ENCODE measurements around the gene NEAT1.

DNA sequence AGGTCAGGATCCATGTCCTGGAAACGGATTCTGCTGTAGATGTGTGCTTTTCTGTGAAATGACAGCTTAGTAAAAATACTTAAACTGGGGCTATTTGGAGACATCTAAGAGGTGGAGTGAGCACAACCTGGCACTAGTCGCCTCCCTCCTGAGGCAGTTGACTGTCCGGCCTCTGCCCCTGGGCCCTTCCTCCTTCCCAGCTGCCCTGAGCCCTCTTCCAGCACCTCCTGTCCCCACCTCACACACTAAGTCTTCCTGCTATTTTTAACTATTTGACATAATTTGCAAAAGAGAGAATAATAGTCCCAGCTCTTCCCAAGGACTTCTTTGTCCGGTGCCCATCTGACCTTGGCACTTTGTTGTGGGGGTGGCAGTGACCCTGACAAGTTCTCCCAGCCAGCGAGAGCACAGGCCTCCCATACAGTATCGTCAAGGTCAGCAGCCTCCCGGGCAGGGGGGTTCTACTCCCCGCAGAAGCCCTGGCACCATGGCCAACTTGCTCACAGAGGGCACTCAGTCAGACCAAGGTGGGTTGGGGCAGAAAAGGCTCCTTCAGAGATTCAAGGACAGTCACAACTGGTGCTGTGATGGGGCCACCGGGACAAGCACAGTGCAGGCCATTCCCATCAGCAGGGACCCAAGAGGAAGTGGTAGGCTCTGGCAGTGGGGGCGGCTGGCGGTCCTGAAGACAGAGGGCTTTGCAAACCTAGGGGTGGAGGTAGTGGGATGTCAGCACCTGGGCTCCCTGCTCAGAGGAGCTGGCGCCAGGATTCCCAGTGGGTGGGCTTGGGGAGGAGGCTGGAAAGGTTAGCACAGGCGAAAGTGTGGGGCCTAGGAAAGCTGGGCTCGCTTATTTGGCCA is 5.5 kb upstream of the NEAT1 start:
- TF ChIP-seq, protein P1, sequence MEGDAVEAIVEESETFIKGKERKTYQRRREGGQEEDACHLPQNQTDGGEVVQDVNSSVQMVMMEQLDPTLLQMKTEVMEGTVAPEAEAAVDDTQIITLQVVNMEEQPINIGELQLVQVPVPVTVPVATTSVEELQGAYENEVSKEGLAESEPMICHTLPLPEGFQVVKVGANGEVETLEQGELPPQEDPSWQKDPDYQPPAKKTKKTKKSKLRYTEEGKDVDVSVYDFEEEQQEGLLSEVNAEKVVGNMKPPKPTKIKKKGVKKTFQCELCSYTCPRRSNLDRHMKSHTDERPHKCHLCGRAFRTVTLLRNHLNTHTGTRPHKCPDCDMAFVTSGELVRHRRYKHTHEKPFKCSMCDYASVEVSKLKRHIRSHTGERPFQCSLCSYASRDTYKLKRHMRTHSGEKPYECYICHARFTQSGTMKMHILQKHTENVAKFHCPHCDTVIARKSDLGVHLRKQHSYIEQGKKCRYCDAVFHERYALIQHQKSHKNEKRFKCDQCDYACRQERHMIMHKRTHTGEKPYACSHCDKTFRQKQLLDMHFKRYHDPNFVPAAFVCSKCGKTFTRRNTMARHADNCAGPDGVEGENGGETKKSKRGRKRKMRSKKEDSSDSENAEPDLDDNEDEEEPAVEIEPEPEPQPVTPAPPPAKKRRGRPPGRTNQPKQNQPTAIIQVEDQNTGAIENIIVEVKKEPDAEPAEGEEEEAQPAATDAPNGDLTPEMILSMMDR (IDR thresholded peaks at IDR 0.05), result no peak
- TF ChIP-seq POLR2A (IDR thresholded peaks at IDR 0.05) (no peak), EP300 (IDR thresholded peaks at IDR 0.05) (no peak), POLR2AphosphoS5 (IDR thresholded peaks at IDR 0.05) (no peak)

All from gastroesophageal sphincter (tissue), 3 donors.